ENCODE data around the gene OR51A4. TPM values are rescaled to one million over a fixed set of nuclear protein-coding genes. Genes with fewer than 3 reads are reported as not detected.
A peak's percentile ranks its signal among the peaks of the same experiment; 100 is the strongest.

The OR51A4 gene
- total and polyA plus RNA-seq, 9 of the 15 experiments (the other 6 are each of a cell fraction or from before 2014, with no cell fraction given): not detected

- intact Hi-C loops (cut with micrococcal nuclease) (no loop called here), in situ Hi-C loops (cut with MboI) (no loop called here)
- Histone ChIP-seq H3K79me2 (ENCODE audit: control insufficient read depth, insufficient read depth, low read length) (no peaks in the 10 kb centered on the region), H3K27ac (ENCODE audit: extremely low read depth, low read depth, low read length) (no peak overlapping the region), H3K9ac (ENCODE audit: insufficient read depth in 1 of 2, low read depth in 2 of 2, low read length in 2 of 2) (no peak overlapping the region), H3K9me3 (replicated peaks; ENCODE audit: control insufficient read depth, insufficient read depth, low read depth, low read length) (no peaks in the 10 kb centered on the region), H2AFZ (ENCODE audit: low read depth, low read length) (0 out of 2 replicates have a peak overlapping the region, but pooled peaks have one; percentile 51), H3K4me1 (replicated peaks in 1 of 2; ENCODE audit: control insufficient read depth in 2 of 2, insufficient read depth in 2 of 2, low read length in 2 of 2) (no peaks in the 10 kb centered on the region), H3K4me3 (no peak overlapping the region), H3K27me3 (ENCODE audit: control insufficient read depth in 2 of 2, insufficient read depth in 2 of 2, low read length in 2 of 2) (no peaks in the 10 kb centered on the region; a peak in 1 of 5 replicates), H3K4me2 (ENCODE audit: insufficient read depth, low read length) (no peak overlapping the region), H3K9me1 (ENCODE audit: control insufficient read depth, insufficient read depth, low read length) (no peaks in the 10 kb centered on the region), H4K20me1 (replicated peaks; ENCODE audit: control insufficient read depth, insufficient read depth, low read length) (no peaks in the 10 kb centered on the region), H3K36me3 (ENCODE audit: control insufficient read depth, insufficient read depth, low read length) (no peaks in the 10 kb centered on the region)
- 0 out of 2 replicates have a peak, but pooled peaks have one; percentile 10 for TF ChIP-seq ARID1B (IDR thresholded peaks at IDR 0.05)
- peak; percentile 44 for TF ChIP-seq MEIS2 (IDR thresholded peaks at IDR 0.05; ENCODE audit: partially characterized antibody)
- no peak for TF ChIP-seq GTF3C2 (IDR thresholded peaks at IDR 0.05; ENCODE audit: borderline replicate concordance, extremely low read depth, insufficient read length)
- WGBS (ENCODE audit: insufficient coverage, low coverage, missing lambda C conversion rate): 4% methylated on average over 4 of the region's 4 CpGs
- no peak for DNase-seq (ENCODE audit: extremely low read depth in 1 of 4, low spot score in 3 of 4)
- ATAC-seq: no peak
- POLR2A ChIA-PET: no interaction called here
- FAIRE-seq: no peak
- CTCF ChIA-PET (ENCODE audit: low intra/inter-chr PET ratio): no interaction called here
- BruUV-seq (replicated peaks): no TSS peak
Measured at GRCh38 chr11:4932751-4933150, 14.7 kb downstream of the OR51A4 start.

Data from K562 (cell line).